ENCODE measurements around the gene CITED2.
"Not testable (repeated sequence)": the region's sequence is repeated elsewhere in the genome, so short reads cannot be mapped to it uniquely, and the experiment has no call there.

Gene CITED2

GRCh38 chr6:139374357-139375225, at the start of gene CITED2:
Gene CITED2, minus strand, starts transcription at chr6:139374648. Its CDS starts 704 bp downstream, at chr6:139373944.
- no peak for DNase-seq (ENCODE audit: low read depth, low spot score)
- H3K9me3 ChIP-seq (ENCODE audit: control insufficient read depth, insufficient read depth, low read length) = no peaks in the 10 kb centered on the region
- no peak within 1 kb of the TSS for H3K27ac ChIP-seq (ENCODE audit: low read length)
- H3K36me3 ChIP-seq (ENCODE audit: control insufficient read depth, insufficient read depth, low read length) = peaks cover 7% of the 10 kb centered on the region; the same call in 1 of the 2 replicates
- peak within 1 kb of the TSS; percentile 73 for H3K4me3 ChIP-seq (ENCODE audit: low read length)
- peaks cover 4% of the 10 kb centered on the region; the same call in 1 of the 2 replicates for H3K4me1 ChIP-seq (ENCODE audit: control insufficient read depth, insufficient read depth, low read length)
- no CpG with 5 or more reads among the region's 82 CpGs for WGBS (ENCODE audit: insufficient coverage, insufficient read length)
- no peaks in the 10 kb centered on the region for H3K27me3 ChIP-seq (ENCODE audit: control insufficient read depth, insufficient read depth, low read length)

- H3K27me3 ChIP-seq (ENCODE audit: control insufficient read depth, insufficient read depth, low read length) = no peaks in the 10 kb centered on the region
- no peaks in the 10 kb centered on the region for H3K4me1 ChIP-seq (ENCODE audit: control insufficient read depth, insufficient read depth, low read length)
- no peak for DNase-seq (ENCODE audit: low read depth, low spot score)
- H3K36me3 ChIP-seq (ENCODE audit: control insufficient read depth, insufficient read depth, low read length) = no peaks in the 10 kb centered on the region
- H3K9me3 ChIP-seq (ENCODE audit: control insufficient read depth, insufficient read depth, low read length) = no peaks in the 10 kb centered on the region
- H3K27ac ChIP-seq (ENCODE audit: low read length) = no peak overlapping the region
- no peak overlapping the region for H3K4me3 ChIP-seq (ENCODE audit: low read length)
- WGBS (ENCODE audit: insufficient coverage, insufficient read length) = 100% methylated on average over 3 of the region's 6 CpGs
Measured at GRCh38 chr6:139423037-139423703, 48.7 kb upstream of the CITED2 start.

- Histone ChIP-seq H3K27ac (ENCODE audit: low read length) (no peak overlapping the region), H3K27me3 (ENCODE audit: control insufficient read depth, insufficient read depth, low read length) (no peaks in the 10 kb centered on the region), H3K9me3 (ENCODE audit: control insufficient read depth, insufficient read depth, low read length) (no peaks in the 10 kb centered on the region), H3K4me1 (ENCODE audit: control insufficient read depth, insufficient read depth, low read length) (no peaks in the 10 kb centered on the region), H3K36me3 (ENCODE audit: control insufficient read depth, insufficient read depth, low read length) (no peaks in the 10 kb centered on the region), H3K4me3 (ENCODE audit: low read length) (no peak overlapping the region)
- WGBS (ENCODE audit: insufficient coverage, insufficient read length) = no CpG with 5 or more reads among the region's 9 CpGs
- DNase-seq (ENCODE audit: low read depth, low spot score) = no peak
Measured at GRCh38 chr6:139422105-139423036, 47.9 kb upstream of the CITED2 start.

GRCh38 chr6:139418481-139419132, 44.2 kb upstream of the CITED2 start:
- H3K4me3 ChIP-seq (ENCODE audit: low read length) = no peak overlapping the region
- no peaks in the 10 kb centered on the region for H3K27me3 ChIP-seq (ENCODE audit: control insufficient read depth, insufficient read depth, low read length)
- no peaks in the 10 kb centered on the region for H3K36me3 ChIP-seq (ENCODE audit: control insufficient read depth, insufficient read depth, low read length)
- no CpG with 5 or more reads among the region's 5 CpGs for WGBS (ENCODE audit: insufficient coverage, insufficient read length)
- H3K27ac ChIP-seq (ENCODE audit: low read length) = no peak overlapping the region
- no peaks in the 10 kb centered on the region for H3K4me1 ChIP-seq (ENCODE audit: control insufficient read depth, insufficient read depth, low read length)
- no peaks in the 10 kb centered on the region for H3K9me3 ChIP-seq (ENCODE audit: control insufficient read depth, insufficient read depth, low read length)
- no peak for DNase-seq (ENCODE audit: low read depth, low spot score)

- WGBS (ENCODE audit: insufficient coverage, insufficient read length) = no CpG with 5 or more reads among the region's 2 CpGs
- Histone ChIP-seq H3K4me1 (ENCODE audit: control insufficient read depth, insufficient read depth, low read length) (no peaks in the 10 kb centered on the region), H3K4me3 (ENCODE audit: low read length) (no peak overlapping the region), H3K36me3 (ENCODE audit: control insufficient read depth, insufficient read depth, low read length) (no peaks in the 10 kb centered on the region), H3K27me3 (ENCODE audit: control insufficient read depth, insufficient read depth, low read length) (no peaks in the 10 kb centered on the region), H3K27ac (ENCODE audit: low read length) (no peak overlapping the region), H3K9me3 (ENCODE audit: control insufficient read depth, insufficient read depth, low read length) (no peaks in the 10 kb centered on the region)
- no peak for DNase-seq (ENCODE audit: low read depth, low spot score)
Measured at GRCh38 chr6:139416146-139416545, 41.7 kb upstream of the CITED2 start.

GRCh38 chr6:139415365-139415764, 40.9 kb upstream of the CITED2 start:
- no peaks in the 10 kb centered on the region for H3K4me1 ChIP-seq (ENCODE audit: control insufficient read depth, insufficient read depth, low read length)
- no peaks in the 10 kb centered on the region for H3K9me3 ChIP-seq (ENCODE audit: control insufficient read depth, insufficient read depth, low read length)
- H3K4me3 ChIP-seq (ENCODE audit: low read length) = no peak overlapping the region
- H3K36me3 ChIP-seq (ENCODE audit: control insufficient read depth, insufficient read depth, low read length) = no peaks in the 10 kb centered on the region
- H3K27me3 ChIP-seq (ENCODE audit: control insufficient read depth, insufficient read depth, low read length) = no peaks in the 10 kb centered on the region
- no CpG with 5 or more reads among the region's 3 CpGs for WGBS (ENCODE audit: insufficient coverage, insufficient read length)
- H3K27ac ChIP-seq (ENCODE audit: low read length) = no peak overlapping the region
- no peak for DNase-seq (ENCODE audit: low read depth, low spot score)

GRCh38 chr6:139412103-139412502, 37.7 kb upstream of the CITED2 start:
- H3K4me1 ChIP-seq (ENCODE audit: control insufficient read depth, insufficient read depth, low read length); DNase-seq (ENCODE audit: low read depth, low spot score); H3K36me3 ChIP-seq (ENCODE audit: control insufficient read depth, insufficient read depth, low read length); H3K27ac ChIP-seq (ENCODE audit: low read length); H3K9me3 ChIP-seq (ENCODE audit: control insufficient read depth, insufficient read depth, low read length); H3K4me3 ChIP-seq (ENCODE audit: low read length); H3K27me3 ChIP-seq (ENCODE audit: control insufficient read depth, insufficient read depth, low read length): not testable (repeated sequence)
- WGBS (ENCODE audit: insufficient coverage, insufficient read length) = no CpG with 5 or more reads among the region's 1 CpG

GRCh38 chr6:139409026-139409425, 34.6 kb upstream of the CITED2 start:
- no peaks in the 10 kb centered on the region for H3K9me3 ChIP-seq (ENCODE audit: control insufficient read depth, insufficient read depth, low read length)
- peaks cover 1% of the 10 kb centered on the region; the same call in 1 of the 2 replicates for H3K4me1 ChIP-seq (ENCODE audit: control insufficient read depth, insufficient read depth, low read length)
- WGBS (ENCODE audit: insufficient coverage, insufficient read length) = no CpG with 5 or more reads among the region's 4 CpGs
- no peak for DNase-seq (ENCODE audit: low read depth, low spot score)
- H3K36me3 ChIP-seq (ENCODE audit: control insufficient read depth, insufficient read depth, low read length) = no peaks in the 10 kb centered on the region
- H3K27me3 ChIP-seq (ENCODE audit: control insufficient read depth, insufficient read depth, low read length) = no peaks in the 10 kb centered on the region
- H3K4me3 ChIP-seq (ENCODE audit: low read length) = no peak overlapping the region
- H3K27ac ChIP-seq (ENCODE audit: low read length) = no peak overlapping the region

- H3K4me3 ChIP-seq (ENCODE audit: low read length) = no peak overlapping the region
- no peaks in the 10 kb centered on the region for H3K36me3 ChIP-seq (ENCODE audit: control insufficient read depth, insufficient read depth, low read length)
- WGBS (ENCODE audit: insufficient coverage, insufficient read length) = no CpG with 5 or more reads among the region's 4 CpGs
- peaks cover 1% of the 10 kb centered on the region; the same call in 1 of the 2 replicates for H3K4me1 ChIP-seq (ENCODE audit: control insufficient read depth, insufficient read depth, low read length)
- H3K9me3 ChIP-seq (ENCODE audit: control insufficient read depth, insufficient read depth, low read length) = no peaks in the 10 kb centered on the region
- DNase-seq (ENCODE audit: low read depth, low spot score) = no peak
- no peaks in the 10 kb centered on the region for H3K27me3 ChIP-seq (ENCODE audit: control insufficient read depth, insufficient read depth, low read length)
- H3K27ac ChIP-seq (ENCODE audit: low read length) = no peak overlapping the region
Measured at GRCh38 chr6:139407718-139408222, 33.3 kb upstream of the CITED2 start.

Measured in iPS DF 6.9 (cell line).